ENCODE results near the gene C1RL.
A peak's percentile ranks its signal among the peaks of the same experiment; 100 is the strongest.

The C1RL gene

GRCh38 chr12:7108796-7109571 lies at the start of gene C1RL:
Gene C1RL, minus strand, starts transcription at chr12:7109214. Its CDS starts 34 bp downstream, at chr12:7109180.
- DNase-seq: peak; percentile 84

- no peak for DNase-seq
Observed at GRCh38 chr12:7157391-7157790, 48.4 kb upstream of the C1RL start.

GRCh38 chr12:7156259-7157197 lies 47.5 kb upstream of the C1RL start:
- DNase-seq: no peak

DNA sequence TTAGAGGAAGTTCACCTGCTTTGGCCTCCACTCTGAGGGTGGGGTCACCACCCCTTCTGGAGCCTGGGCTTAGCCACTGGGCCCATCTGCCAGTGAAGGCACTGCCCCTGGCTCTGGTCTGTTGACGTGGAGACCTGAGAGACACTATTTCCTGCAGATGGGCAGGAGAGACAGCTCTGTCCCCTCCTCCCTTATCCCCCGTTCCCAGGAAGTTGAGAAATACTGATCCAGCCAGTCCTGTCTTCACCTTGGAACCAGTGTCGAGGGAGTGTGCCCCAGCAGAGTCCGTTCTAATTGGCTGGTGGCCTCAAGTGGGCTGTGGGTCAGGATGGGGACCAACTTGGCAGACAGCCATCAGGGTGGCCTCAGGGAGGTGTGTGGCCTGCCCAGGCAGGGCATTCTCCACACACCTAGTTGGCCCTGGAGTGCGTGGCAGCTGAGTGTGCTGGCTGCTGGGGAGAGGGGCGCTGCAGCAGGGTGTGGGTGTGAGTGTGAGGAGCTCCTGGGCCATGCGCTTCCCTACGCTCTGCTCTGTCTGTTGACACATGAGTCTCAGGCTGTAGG lies 46.5 kb upstream of the C1RL start:
- DNase-seq: no peak

GRCh38 chr12:7154901-7155470 lies 46.0 kb upstream of the C1RL start:
- no peak for DNase-seq

DNA sequence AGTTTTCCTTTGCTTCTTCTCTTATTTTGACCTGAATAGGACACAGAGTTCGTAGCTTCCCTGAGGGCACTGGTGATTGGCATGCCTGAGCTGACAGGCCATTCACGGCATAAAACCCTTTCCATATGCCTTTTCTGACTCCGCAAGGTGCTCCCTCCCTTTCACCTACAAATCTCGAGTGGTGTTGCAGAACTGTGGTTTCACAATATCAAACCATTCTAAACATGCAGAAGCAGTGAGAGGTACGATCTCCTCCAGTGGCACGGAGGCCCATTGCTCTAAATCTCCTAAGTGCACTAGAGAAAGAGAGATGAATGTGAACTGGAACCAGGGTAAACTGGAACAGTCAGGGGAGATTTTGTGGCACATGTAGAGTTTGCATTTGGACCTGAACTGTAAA lies 45.0 kb upstream of the C1RL start:
- no peak for DNase-seq

- DNase-seq: no peak
Observed at GRCh38 chr12:7152818-7153217, 43.8 kb upstream of the C1RL start.

DNA sequence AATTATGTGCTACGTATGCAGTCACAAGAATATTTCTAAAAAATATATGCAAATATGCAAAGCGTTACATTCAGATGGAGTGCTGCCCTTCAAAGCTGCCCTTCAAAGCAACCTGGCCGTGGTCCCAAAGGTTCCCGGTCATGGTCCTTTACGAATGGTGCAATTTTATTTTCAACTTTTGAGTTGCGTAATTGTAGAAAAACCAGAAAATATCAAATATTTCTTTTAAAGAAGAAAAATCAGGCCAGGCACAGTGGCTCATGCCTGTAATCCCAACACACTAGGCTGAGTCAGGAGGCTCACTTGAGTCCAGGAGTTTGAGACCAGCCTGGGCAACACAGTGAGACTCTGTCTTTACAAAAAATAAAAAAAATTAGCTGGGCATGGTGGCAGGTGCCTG lies 42.5 kb upstream of the C1RL start:
- no peak for DNase-seq

DNA sequence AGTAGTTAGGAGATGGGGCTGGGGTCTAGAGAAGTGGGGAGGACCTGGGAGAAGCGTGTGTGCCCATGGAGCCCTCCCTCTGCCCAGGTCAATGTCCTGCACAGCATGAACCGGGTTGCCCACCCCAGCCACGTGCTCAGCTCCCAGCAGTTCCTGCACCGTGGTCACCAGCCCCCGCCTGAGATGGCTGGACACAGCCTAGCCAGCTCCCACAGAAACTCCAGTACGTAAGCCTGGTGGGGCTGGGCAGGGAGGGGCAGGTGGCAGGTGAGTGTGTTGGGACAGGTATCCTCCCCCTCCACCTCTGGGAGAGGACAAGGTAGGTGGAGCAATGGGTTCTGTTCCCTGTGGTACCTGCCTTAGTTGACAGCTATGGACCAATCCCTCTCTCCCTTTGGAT lies 41.8 kb upstream of the C1RL start:
- DNase-seq: no peak

DNA sequence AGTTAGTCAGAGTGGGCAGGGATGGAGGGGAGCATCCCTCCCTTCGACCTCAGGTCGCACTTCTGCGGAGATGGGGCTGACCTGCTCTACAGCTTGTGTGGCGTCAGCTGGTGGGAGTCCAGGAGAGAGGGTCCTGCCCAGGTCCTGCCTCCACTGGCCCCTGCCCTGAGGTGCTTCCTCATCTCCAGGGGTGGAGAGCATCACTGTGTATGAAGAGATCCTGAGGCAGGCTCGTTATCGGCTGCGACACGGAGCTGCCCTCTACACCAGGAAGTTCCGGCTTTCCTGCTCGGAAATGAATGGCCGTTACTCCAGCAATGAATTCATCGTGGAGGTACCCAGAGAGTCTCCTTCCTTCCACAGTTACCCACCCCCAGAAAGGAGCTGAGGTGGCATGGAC lies 41.3 kb upstream of the C1RL start:
- DNase-seq: no peak

DNA sequence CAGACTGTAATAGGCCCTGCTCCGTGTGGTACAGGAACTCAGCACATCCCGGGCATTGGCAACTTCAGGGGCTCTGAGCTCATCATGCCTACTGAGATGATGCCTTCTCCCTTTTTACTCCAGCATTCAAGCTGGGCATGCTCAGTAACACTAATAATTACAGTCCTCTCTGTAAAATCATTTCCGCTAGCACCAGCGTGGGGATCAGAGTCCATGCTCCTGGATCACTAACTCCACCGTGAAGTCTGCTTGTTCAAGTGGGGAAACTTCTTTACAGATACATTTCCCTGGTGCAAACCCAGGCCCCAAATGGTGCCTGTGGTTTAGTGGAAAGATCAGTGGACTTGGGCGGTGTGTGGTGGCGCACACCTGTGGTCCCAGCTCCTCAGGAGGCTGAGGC lies 37.9 kb upstream of the C1RL start:
- DNase-seq: no peak

DNA sequence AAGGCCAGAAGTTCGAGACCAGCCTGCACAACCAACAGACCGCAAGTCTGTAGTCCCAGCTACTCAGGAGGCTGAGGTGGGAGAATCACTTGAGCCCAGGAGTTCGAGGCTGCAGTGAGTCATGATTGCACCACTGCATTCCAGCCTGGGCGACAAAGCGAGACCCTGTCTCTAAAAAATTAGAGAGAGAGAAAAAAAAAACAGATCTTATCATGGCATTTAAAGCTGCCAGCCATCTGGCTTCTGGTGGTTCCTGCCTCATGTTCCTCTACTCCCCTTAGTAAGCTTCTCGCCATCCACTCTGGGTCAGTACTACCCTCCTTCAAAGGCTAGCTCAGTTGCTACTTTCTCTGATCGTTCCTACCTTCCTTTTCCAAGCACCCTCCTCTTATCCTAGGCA lies 37.2 kb upstream of the C1RL start:
- DNase-seq: no peak

DNA sequence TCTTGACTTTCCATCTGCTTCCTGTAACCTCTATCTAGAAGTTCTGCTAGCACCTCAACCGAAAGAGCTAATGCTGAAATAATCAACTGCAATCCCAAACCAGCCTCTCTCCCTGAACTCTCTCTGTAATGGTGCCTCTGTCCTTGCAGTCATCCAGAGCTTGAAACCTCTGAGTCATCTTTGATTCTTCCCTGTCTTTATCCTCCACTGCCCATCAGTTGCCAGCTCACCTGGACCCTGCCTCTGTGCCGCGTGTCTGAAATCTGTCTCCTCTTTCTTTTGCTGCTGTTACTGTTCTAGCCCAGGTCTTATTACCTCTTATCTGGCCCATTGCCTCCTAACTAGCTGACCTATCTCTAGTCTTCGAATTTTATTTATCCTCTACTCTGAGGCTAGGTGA lies 36.7 kb upstream of the C1RL start:
- DNase-seq: no peak

- DNase-seq: no peak
Observed at GRCh38 chr12:7144414-7145120, 35.6 kb upstream of the C1RL start.

- DNase-seq: no peak
Observed at GRCh38 chr12:7143564-7143963, 34.5 kb upstream of the C1RL start.

GRCh38 chr12:7142809-7143465 lies 33.9 kb upstream of the C1RL start:
- DNase-seq: no peak

- DNase-seq: peak; percentile 59
Observed at GRCh38 chr12:7142056-7142644, 33.1 kb upstream of the C1RL start.

GRCh38 chr12:7141351-7142005 lies 32.5 kb upstream of the C1RL start:
- DNase-seq: no peak

DNA sequence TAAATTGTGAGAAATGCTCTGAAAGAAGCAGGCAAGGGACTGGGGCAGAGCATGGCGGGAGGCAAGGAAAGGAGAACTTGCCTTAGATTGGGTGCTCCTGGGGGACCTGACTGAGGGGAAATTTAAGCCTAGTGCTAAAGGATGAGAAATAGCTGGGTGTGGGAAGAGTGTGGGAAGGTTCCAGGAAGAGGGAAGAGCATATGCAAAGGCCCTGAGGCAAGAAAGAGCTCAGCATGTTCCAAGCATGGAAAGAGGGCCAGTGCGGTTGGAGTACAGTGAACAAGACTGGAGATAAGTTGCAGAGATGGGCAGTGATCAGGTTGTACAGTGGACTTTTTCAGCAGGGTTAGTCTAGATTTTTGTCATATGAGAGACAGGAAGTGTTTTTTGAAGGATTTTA lies 30.2 kb upstream of the C1RL start:
- DNase-seq: no peak

GRCh38 chr12:7137908-7138307 lies 28.9 kb upstream of the C1RL start:
- no peak for DNase-seq

DNA sequence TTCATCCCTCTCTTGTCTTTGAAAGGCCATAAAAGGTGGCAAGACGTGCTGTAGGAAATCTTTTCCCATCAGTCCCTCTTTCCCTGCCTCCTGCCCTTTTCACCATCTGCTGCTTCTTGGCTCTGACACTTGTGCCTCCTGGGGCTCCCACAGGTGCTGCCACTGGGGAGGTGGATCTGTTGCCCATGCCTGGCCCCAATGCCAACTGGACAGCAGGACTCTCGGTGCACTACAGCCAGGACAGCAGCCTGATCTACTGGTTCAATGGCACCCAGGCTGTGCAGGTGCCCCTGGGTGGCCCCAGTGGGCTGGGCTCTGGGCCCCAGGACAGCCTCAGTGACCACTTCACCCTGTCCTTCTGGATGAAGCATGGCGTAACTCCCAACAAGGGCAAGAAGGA lies 27.7 kb upstream of the C1RL start:
- DNase-seq: no peak

Data from stimulated activated CD4-positive, alpha-beta T cell treated with anti-CD3 and anti-CD28 coated beads, Interleukin-4, amount 100 ng/mL, for 1 hour (primary cell).